ENCODE measurements around the gene GNPTG.

Gene GNPTG

GRCh38 chr16:1351582-1352362 lies at the start of gene GNPTG, which contains the start of gene TSR3:
Gene GNPTG, plus strand, starts transcription at chr16:1351931. Its CDS starts 35 bp downstream, at chr16:1351966.
Gene TSR3, minus strand, starts transcription at chr16:1351878. Its CDS starts 74 bp downstream, at chr16:1351804.
- peak; percentile 82 for DNase-seq

- DNase-seq, result no peak
These were observed 45.9 kb upstream of the GNPTG start for GRCh38 chr16:1305823-1306222.

GRCh38 chr16:1306334-1306733 lies 45.4 kb upstream of the GNPTG start:
- DNase-seq, result no peak

GRCh38 chr16:1308036-1308976 lies 43.4 kb upstream of the GNPTG start:
- DNase-seq, result no peak

- peak; percentile 97 for DNase-seq
These were observed 42.5 kb upstream of the GNPTG start, which contains the start of gene UBE2I for GRCh38 chr16:1308977-1309885. Gene UBE2I, plus strand, starts transcription at chr16:1309636. Its CDS starts 4,395 bp downstream, at chr16:1314031.

GRCh38 chr16:1309888-1310831 lies 41.6 kb upstream of the GNPTG start:
- peak; percentile 67 for DNase-seq

GRCh38 chr16:1310832-1311200 lies 40.9 kb upstream of the GNPTG start:
- peak; percentile 43 for DNase-seq

GRCh38 chr16:1311212-1311737 lies 40.5 kb upstream of the GNPTG start:
- DNase-seq, result no peak

- DNase-seq, result no peak
These were observed 39.8 kb upstream of the GNPTG start for GRCh38 chr16:1311738-1312466.

- DNase-seq, result no peak
These were observed 39.3 kb upstream of the GNPTG start for GRCh38 chr16:1312467-1312816.

- no peak for DNase-seq
These were observed 38.8 kb upstream of the GNPTG start for GRCh38 chr16:1312903-1313302.

GRCh38 chr16:1313721-1314369 lies 37.9 kb upstream of the GNPTG start:
- DNase-seq, result no peak

- no peak for DNase-seq
These were observed 37.2 kb upstream of the GNPTG start for GRCh38 chr16:1314399-1315068.

- no peak for DNase-seq
These were observed 36.4 kb upstream of the GNPTG start for GRCh38 chr16:1315081-1316032.

GRCh38 chr16:1316033-1316405 lies 35.7 kb upstream of the GNPTG start:
- no peak for DNase-seq

- DNase-seq, result no peak
These were observed 34.1 kb upstream of the GNPTG start for GRCh38 chr16:1317479-1318267.

GRCh38 chr16:1318268-1318545 lies 33.5 kb upstream of the GNPTG start:
- DNase-seq, result no peak

- no peak for DNase-seq
These were observed 32.7 kb upstream of the GNPTG start for GRCh38 chr16:1319041-1319440.

All from activated gamma-delta T cell treated with Interleukin-2 at 50 U/mL for 16 hours (primary cell).